GM21529 (cell line): ENCODE data around the gene DMBT1.

ENCODE experiments used
- ATAC-seq: cut with Tn5 transposase; IDR thresholded peaks from one replicate; pipeline ENCODE4 v1.9.1; 2021; ENCODE audit not compliant: unreplicated experiment

The DMBT1 gene

DNA sequence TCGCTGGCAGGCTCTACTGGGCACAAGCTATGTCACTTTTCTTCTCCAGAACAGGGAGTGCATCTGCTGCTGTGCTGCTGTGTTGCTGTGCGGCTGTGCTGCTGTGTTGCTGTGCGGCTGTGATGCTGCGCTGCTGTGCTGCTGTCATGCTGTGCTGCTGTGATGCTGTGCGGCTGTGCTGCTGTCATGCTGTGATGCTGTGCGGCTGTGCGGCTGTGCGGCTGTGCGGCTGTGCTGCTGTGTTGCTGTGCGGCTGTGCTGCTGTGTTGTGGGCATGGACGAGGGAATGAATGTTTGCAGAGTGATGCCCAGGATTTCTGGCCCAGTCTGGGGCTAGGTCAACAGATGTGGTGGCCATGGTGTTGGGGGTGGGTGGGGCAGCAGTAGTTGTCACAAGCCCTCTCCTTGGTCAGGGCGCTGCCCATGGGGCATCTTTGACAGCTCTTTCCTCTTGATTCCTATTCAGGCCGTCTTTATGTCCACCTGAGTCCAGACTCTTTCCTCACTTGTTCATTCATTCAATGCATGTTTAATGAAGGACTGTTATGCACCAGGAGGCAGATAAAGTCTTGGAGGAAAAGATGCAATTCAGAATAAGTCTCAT lies 83.5 kb downstream of the DMBT1 start:
- no peak for ATAC-seq

GRCh38 chr10:122646511-122647382 lies 86.2 kb downstream of the DMBT1 start:
- ATAC-seq: no peak

- ATAC-seq: no peak
Observed at GRCh38 chr10:122647383-122647968, 86.9 kb downstream of the DMBT1 start.

DNA sequence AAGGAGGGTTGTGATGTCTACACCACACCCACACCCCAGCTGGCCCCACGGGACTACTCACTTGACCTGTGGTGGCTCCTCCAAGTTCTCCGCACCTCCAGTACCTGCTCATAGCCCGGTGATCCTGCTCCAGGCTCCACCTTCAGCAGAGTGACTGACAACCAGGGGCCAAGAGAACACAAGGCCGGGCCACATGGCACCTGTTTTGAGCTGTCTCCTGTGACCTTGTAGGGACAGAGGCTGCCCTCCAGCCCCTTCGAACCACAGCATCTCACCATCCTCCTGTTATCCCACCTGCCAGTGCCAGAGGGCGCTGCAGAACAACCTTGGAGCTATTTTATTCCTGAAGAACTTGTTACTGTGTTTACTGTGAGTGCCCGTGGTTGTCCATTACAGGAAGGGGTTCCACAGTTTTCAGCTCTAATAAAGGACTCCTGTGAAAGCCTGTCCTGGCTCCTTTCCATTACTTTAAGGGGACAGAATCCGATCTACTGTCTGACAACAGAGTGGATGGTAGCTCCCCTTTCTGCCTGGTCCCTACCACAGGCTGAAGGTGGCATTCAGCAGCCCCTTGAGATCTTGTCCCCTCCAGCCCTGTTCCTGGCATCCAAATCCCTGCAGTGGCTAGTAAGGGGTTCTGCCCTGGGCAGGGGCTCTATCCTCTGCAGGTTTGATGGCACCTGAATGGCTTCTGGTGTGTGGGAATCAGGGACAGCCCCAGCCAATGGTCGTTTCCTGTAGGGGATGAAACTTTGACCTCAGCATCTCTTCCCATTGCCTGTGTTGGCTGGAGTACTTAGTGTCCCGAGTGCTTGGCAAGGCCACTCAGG lies 88.3 kb downstream of the DMBT1 start:
- peak; percentile 56 for ATAC-seq

- ATAC-seq: no peak
Observed at GRCh38 chr10:122649903-122650302, 89.3 kb downstream of the DMBT1 start.

- no peak for ATAC-seq
Observed at GRCh38 chr10:122650331-122650730, 89.8 kb downstream of the DMBT1 start.

- no peak for ATAC-seq
Observed at GRCh38 chr10:122655524-122656307, 95.2 kb downstream of the DMBT1 start.

DNA sequence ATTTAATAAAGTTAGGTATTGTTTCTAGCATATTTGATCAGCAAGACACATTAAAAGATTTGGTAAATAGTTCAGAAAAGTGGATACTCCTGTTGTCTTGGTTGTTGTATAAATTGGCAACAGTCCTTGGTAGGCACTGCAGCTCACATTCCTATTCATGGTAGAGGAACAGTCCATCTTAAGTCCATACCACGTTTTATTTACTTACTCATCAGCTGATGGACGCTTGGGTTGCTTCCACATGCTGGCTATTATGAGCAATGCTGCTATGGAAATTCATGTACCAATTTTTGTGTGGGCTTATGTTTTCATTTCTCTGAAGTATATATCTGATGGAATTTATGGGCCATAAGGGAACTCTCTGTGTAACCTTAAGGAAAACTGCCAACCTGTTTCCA lies 95.8 kb downstream of the DMBT1 start:
- no peak for ATAC-seq

DNA sequence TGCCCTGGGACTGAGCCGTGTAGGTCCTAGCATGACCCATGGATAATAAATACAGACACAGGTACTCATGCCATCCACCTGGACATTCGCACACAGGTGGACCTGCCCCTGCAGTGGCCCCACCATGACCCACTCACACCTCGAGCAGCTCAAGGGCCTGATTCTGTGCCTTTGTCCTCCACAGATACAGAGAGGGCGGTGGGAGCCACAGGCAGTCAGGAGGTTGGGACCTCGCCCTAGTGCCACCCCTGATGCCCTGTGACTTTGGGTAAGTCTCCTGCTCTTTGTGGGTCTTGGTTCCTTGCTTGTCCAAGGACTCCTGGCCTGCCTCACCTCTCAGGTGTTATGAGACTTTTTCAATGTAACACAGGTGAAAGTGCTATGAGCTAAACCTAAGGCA lies 96.2 kb downstream of the DMBT1 start:
- no peak for ATAC-seq

DNA sequence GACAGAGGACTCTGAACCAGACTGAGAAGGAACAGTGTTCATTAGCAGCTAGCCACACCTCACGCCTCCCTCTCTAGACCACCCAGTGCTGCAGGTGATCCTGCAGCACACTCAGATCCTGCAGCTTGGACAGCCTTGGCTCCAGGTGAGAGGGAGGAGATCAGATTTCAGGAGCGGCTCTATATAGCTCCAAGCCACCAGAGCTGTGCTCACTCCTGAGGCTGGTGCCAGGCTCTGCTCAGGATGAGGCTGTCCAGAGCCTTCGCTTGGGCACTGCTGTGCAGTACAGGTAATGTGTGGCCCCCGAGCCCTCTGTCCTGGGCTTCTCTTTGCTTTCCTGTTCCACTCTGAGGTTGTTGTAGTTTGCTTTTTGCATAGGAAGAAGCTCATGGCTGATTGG lies 96.7 kb downstream of the DMBT1 start:
- ATAC-seq: no peak

DNA sequence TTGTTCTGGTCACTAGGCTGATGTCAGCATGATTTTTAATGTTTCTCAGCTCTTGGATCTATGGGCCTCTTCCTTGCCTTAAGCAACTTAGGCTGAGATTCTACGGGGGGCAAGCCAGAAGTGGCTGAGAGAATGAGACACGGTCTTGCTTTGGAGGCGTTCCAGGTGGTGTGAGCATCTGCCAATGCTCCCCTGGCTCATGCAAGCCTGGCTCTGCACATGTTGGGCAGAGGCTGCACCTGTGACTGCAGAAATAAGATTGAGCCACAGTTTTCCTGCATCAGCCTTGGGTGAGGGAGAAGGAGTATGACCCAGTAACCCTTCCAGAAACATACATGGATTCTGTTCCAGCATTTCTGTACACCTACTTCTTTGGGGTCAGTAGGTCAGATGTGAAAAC lies 97.2 kb downstream of the DMBT1 start:
- no peak for ATAC-seq

- no peak for ATAC-seq
Observed at GRCh38 chr10:122658356-122659049, 97.9 kb downstream of the DMBT1 start.

DNA sequence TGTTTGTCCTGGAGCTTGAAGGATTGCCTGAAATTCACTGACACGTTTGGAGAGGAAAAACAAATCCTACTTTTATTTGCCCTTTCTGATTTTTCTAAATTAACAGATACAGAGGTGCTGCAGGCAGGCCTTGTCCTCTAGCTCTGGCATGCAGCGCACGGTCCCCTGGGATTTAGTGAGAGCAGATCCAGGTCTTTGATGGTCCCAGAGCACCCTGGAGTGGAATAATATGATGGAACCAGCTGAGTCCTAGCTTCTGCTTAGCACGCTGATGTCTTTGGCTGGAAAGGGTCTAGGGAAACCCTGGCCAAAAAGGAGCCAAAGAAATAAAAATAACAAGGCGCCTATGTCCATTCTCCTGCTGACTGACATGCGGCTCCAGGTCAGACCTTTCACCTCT lies 98.6 kb downstream of the DMBT1 start:
- ATAC-seq: no peak

- no peak for ATAC-seq
Observed at GRCh38 chr10:122659651-122660050, 99.1 kb downstream of the DMBT1 start.

- ATAC-seq: no peak
Observed at GRCh38 chr10:122660696-122661095, 100.1 kb downstream of the DMBT1 start.

DNA sequence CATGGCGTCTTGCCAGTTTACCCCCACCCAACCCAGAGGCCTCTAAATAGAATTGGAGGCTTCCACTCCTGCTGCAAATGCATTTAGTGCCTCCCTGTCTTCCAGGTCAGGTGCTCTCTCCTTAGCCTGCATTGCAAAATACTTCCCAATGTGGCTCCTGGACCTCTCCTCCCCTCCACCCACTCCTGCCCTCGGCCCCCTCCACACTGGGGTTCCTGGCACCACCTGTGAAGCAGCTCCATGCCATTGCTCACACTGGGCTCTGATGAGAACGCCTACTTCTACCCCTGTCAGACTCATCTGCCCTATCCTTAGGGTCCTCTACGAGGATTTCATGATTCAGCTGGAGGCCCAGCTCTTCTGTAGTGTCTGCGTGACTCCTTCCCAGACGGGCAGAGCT lies 101.7 kb downstream of the DMBT1 start:
- no peak for ATAC-seq

DNA sequence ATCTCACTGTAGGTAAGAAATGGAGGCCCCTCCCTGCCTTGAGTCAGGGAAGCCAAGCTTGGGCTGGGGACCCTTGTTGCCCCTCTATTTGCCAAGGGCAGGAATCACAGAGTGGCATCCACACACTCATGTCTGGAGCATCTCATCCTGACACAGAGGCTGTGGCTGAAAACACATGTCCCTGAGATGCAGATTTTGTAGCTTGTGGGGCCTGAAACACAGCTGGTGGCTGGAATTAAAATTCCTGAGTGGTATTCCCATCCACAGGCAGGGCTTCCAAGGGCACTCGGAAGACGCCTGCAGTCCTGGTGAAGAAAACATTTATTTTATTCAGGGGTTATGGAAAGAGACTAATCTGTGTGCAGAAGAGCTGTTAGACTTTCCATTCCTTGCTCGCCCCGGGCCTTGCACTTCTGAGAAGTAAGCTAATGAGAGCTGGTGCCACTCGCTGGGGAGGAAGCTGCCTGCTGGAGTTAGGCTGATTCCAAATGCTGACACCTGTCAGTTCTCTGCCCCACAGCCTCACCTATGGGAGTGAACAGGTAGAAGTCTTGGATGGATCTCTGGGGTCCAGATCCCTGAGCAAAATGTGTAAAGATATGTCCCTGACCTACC lies 103.1 kb downstream of the DMBT1 start:
- no peak for ATAC-seq

DNA sequence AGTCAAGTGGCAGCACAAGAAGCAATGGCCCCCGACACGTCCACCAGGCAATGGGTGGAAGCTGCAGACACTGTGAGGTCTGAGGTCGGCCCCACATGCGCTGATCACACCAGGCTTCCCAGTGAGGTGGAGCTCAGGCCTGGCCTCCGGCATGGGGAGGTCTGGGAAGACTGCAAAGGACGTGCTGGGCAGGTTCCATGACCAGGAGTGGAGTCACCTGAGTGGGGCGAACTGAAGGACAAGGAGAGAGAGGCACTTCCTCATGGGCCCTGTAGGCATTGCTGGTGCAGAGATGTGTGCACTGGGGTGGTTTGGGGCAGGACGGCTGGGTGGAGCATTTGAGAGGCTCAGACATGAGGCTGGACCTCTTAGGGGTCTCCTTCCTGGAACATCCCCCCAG lies 103.9 kb downstream of the DMBT1 start:
- no peak for ATAC-seq

DNA sequence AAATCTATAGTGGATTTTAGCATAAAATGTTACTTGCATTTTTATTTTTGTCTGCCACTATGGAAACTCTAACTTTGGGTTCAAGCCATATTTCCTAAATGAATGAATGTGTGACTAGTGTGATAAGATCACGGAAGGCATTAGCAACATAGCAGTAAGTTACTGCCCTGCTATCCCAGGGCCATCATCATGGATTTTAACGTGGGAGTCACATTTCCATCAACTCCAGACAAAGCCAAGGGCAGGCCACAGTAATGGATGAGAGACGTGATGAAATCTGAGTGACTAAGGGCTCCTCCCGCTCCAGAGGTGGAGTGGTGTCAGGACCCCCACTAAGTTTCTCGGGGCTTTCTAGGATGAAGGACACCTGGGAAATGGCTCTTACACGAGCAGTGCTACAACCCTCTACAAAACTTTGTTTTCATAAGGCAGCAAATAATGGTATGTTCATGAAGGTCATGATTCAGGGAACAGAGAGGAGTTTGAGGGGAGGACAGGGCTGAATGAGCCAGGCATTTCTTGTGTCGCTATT lies 104.8 kb downstream of the DMBT1 start:
- ATAC-seq: no peak
